Measurements from ENCODE around the gene LRRC17.

The LRRC17 gene

DNA sequence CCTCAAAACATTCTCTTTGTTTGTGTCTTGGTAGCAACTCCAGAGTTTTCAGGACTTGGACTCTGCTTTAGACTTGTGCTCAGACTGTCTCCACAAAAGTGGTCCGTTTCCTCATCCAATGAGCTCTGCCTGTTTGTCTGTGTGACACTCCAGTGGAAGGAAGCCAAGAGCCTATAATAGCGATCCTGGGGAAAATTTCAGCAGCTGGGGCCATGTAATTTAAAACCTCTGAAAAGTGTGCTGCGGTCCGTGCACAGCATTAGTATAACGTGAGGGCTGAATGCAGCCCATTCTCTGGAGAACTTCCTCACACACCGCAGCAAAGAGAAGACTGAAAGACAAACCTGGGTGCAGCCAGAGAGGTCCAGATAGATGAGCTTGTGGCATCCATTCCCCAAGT lies at the start of gene LRRC17:
TSS of gene LRRC17 (plus strand) at position 259 of the 400 bp plus-strand sequence. CDS start 20,914 bp downstream, outside the sequence.
- DNase-seq, result peak; percentile 58

DNA sequence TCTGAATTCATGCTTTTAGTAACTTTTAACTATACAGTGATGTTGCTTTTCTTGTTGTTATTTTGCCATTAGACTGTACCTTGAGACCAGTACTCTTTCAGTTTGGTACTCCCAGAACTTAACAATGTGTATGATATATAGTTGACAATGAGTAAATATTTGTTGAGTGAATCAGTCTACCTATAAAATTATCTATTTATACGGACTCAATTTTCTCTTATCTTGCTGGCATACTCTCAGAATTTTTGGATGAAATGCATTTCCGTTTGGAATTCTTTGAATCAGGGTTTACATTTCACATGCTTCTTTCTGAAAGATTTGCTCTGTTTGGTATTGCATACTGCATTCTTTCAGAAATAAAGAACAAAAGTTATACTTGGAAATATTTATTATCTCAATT lies 47.8 kb upstream of the LRRC17 start:
- DNase-seq, result no peak

GRCh38 chr7:102866535-102867215 lies 46.1 kb upstream of the LRRC17 start:
- DNase-seq, result no peak

- DNase-seq, result no peak
Measured at GRCh38 chr7:102869195-102869594, 43.6 kb upstream of the LRRC17 start.

DNA sequence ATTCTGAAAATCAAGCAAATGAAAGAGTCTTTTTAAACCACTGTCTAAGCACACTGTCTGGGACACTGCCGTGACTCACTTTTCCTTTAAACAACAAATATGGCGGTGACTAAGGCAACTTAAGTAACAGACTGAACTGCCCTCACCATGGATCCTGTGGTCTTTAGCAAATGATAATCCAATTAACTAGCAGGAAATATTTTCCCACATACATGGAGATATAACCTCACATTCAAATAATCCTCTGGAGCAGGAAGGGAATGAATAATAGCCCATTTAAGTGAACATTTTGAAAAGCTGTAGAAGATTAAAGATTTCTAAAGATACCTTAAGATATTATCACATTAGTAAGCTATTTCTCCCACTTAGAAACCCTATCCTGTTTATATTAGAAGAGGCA lies 40.3 kb upstream of the LRRC17 start:
- DNase-seq, result no peak

GRCh38 chr7:102873470-102874165 lies 39.2 kb upstream of the LRRC17 start:
- DNase-seq, result no peak

DNA sequence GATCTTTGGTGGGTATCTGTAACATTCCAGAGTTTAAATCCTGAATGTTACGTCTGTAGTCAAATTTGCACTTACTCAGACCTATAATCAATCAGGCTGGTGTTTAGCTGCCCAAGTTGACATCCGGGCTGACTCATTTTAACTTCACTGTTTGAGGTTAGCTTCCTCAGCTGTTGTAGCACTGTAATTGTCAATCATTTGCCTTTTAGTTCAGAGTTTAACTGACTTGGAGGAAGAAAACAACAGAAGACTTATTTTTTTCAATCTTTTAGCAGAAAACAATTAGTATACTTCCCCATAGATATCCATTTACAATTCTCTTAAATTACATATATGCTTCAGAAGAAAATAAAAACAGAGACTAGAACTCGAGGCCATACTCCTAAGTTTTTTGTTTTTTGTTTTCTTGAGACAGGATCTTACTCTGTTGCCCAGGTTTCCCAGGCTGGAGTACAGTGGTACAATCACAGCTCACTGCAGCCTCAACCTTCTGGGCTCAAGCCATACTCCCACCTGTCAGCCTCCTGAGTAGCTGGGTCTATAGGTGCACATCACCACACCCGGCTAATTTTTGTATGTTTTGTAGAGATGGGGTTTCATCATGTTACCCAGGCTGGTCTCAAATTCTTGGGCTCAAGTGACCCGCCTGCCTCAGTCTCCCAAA lies 38.5 kb upstream of the LRRC17 start:
- no peak for DNase-seq

- DNase-seq, result no peak
Measured at GRCh38 chr7:102874966-102875365, 37.8 kb upstream of the LRRC17 start.

DNA sequence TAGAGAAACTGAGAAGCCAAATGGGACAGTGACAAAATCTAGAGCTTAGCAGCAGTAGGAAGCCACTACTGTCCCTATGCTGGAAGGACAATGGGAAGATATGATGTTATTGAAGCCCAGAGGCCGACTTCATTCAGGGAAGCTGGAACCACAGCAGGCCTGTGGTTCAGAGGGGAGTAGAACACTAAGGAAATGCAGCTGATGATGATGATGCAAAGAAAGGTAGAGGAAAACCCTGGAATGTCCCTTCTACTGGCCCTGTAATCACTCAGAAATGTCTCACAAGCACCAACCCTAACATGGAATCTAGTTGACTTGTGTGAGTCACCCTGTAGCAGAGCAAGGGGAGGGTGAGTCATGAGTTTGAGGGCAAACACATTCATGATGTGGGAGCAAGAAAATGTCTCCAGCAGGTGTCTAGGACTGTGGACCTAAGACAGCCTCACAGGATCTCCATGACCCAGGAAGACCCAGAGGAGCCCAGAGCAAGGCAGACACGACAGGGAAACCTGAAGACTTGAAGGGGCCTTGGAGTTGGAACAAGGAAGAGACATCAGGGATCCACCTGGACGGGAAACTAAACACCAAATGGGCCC lies 37.0 kb upstream of the LRRC17 start:
- no peak for DNase-seq

DNA sequence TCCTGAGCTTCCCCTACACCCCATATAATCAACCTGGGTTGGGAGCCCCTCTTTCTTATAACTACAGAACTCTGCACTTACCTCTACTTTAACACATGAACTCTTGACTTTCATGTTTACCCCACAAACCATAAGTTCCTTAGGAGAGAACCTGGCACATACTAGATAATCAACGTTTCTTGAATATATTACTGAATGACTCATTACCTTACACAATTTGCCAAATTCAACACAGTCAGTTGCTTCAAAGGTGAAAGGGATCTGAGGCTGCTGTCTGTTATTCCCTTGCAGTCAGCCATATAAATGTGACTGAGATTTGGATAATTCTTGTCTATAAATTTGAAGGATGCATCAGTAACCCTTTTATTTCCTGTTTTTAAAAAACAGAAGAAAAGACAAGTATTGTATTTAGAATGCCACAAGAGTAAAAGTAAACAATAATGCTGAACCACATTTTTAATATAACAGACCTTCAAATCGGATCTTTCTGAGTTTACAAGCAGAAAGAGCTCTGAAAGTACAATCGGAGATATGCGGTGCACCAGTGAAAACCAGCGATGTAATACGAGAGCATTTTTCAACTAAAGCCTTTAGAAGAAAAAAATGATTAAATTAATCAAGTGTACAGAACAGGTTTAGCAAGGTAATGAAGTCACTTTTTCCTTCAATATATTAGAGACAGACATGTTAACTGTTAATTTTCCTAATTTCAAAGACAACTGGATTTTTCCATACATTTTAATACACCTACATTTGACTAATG lies 29.5 kb upstream of the LRRC17 start:
- no peak for DNase-seq

- DNase-seq, result no peak
Measured at GRCh38 chr7:102888561-102889233, 24.1 kb upstream of the LRRC17 start.

- no peak for DNase-seq
Measured at GRCh38 chr7:102889851-102890250, 22.9 kb upstream of the LRRC17 start.

DNA sequence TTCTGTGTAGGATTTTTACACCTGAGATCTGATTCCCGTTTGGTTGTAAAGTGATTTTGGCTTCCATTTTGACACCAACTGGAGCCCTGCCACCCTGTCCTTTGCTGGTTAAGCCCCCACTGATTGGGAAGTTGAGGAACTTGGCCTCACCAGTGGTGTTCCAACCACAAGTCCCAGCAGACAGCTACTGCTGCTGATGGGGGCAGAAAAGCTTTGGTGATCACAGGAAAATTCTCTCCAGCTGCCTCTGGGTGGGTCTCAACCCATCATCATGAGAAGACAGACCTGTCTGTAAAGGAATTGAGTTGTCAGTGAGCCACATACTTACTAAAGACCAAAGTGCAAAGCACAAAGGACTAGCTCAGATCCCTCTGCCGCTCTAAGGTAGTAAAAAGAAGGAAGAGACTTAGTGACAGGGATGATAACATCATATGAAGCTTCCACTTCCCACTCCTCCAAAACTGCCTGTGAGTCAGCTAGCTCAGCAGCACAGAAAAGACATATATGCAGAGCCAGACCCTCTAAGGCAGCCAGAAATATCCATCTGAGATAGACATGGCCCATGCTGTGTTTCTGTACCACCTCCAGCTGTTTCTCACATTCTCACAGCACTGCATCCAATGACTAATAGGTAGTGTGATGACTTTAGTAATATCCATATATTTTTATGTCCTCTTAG lies 22.4 kb upstream of the LRRC17 start:
- DNase-seq, result no peak

DNA sequence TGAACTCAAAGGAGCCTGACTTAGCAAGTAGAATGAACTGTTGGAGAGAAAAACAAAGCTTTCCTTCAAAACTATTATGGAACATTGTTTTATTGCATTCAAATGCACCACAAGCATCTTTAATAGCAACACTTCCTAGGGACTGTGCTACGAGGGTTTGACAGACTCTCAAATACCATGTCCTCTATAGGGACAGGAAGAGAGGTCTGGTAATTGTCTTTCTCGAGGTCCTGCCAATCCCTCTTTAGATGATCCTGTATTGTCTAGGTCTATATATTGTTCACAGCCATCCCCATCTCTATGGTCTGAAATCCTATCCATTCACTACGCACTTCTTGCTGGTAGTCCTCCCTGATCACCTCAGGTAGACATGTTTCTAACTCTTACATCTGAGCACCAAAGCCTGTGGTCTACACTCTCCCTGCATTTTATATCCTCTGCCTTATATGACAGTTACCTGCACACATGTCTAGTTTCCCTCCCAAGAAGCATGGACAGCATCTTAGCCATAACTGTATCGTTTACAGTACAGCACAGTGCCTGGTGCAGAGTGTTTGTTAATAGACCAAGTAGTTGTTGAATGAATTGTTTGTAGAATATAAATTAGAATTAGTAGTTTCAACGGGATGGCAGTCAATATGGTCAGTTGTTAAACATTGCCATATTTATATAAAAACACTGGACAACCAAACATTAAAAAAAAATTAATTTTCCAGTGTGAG lies 21.7 kb upstream of the LRRC17 start:
- DNase-seq, result no peak

GRCh38 chr7:102891693-102892261 lies 21.0 kb upstream of the LRRC17 start:
- no peak for DNase-seq

- no peak for DNase-seq
Measured at GRCh38 chr7:102892631-102893278, 20.0 kb upstream of the LRRC17 start.

DNA sequence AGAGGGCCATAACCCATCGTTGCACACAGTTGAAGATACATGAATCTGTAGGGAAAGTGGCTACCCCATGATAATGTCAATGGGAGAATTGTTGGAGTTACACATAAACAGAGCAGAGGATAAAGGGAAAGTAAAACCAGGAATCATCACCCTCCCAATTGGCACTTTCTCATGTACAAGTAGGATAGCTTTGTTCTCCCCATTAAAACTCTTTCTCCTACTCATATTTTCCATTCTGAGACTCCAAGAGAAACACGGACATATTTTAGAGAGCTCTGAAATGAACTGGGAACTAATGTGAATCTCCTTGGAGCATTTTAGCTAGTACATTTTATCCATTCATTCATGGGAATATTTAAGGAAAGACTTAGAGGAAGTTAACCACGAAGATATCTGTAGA lies 17.2 kb upstream of the LRRC17 start:
- DNase-seq, result no peak

GRCh38 chr7:102896585-102896984 lies 16.2 kb upstream of the LRRC17 start:
- DNase-seq, result no peak

- DNase-seq, result no peak
Measured at GRCh38 chr7:102897211-102897631, 15.6 kb upstream of the LRRC17 start.
